CD4-positive, alpha-beta T cell (primary cell): Measurements from ENCODE around the gene DVL1. TPM values are rescaled to one million over a fixed set of nuclear protein-coding genes. Genes with fewer than 3 reads are reported as not detected.
A peak's percentile ranks its signal among the peaks of the same experiment; 100 is the strongest.

Experiments used
- ATAC-seq: fragments of 200-7000 bp; cut with Tn5 transposase; one replicate; pipeline ENCODE4 v1.10.0; 2022; ENCODE audit warnings: mild to moderate bottlenecking; ENCODE audit not compliant: poor library complexity
- CTCF ChIA-PET: fragments of 350-600 bp; sonication (Branson Sonifier 250); formaldehyde crosslinking; loops from one replicate; lab custom pipeline; 2021; ENCODE audit warnings: antibody characterized with exemption, inconsistent platforms; lab: Charles Lee
- POLR2A ChIA-PET: fragments of 350-600 bp; sonication (Branson Sonifier 250); formaldehyde crosslinking; loops from one replicate; lab custom pipeline; 2021; ENCODE audit warnings: antibody characterized with exemption, inconsistent platforms; lab: Charles Lee
- DNase-seq, 14 experiments: peaks; one replicate each; pipeline ENCODE4 v3.0.0-alpha.2; 2013 to 2020; ENCODE audit warnings: mixed read lengths in 2 of 14
- H3K27ac ChIP-seq, 2 donors: one replicate each; pipeline versions ENCODE4 v1.5.1 to v1.7.0; 2013; ENCODE audit warnings: low read length in 2 of 2, low read depth in 1 of 2, mild to moderate bottlenecking in 1 of 2
- H3K27me3 ChIP-seq, 2 experiments: 1 replicate in 1 of 2; 2 replicates in 1 of 2; pipeline versions ENCODE4 v1.6.1 to v1.7.0; 2013; ENCODE audit warnings: low read length in 2 of 2, control low read depth in 1 of 2, mild to moderate bottlenecking in 1 of 2, moderate library complexity in 1 of 2; ENCODE audit not compliant: insufficient read depth in 2 of 2, control insufficient read depth in 1 of 2
- H3K36me3 ChIP-seq: one replicate; pipeline ENCODE4 v1.6.1; 2013; ENCODE audit warnings: low read length, control low read depth; ENCODE audit not compliant: insufficient read depth
- H3K4me1 ChIP-seq: one replicate; pipeline ENCODE4 v1.6.1; 2013; ENCODE audit warnings: low read length, control low read depth; ENCODE audit not compliant: insufficient read depth
- H3K4me3 ChIP-seq: one replicate; pipeline ENCODE4 v1.5.1; 2013; ENCODE audit warnings: mild to moderate bottlenecking, low read length, moderate library complexity
- H3K9me3 ChIP-seq, 2 experiments: 1 replicate in 1 of 2; 2 replicates in 1 of 2; pipeline versions ENCODE4 v1.6.1 to v1.7.0; 2013; ENCODE audit warnings: low read length in 2 of 2, mild to moderate bottlenecking in 2 of 2, control low read depth in 1 of 2, moderate library complexity in 1 of 2; ENCODE audit not compliant: control insufficient read depth in 1 of 2, insufficient read depth in 1 of 2
- H3K27ac Mint-ChIP-seq: one replicate; pipeline ENCODE4 v1.8.0; 2020; ENCODE audit warnings: mixed read lengths
- H3K27me3 Mint-ChIP-seq: one replicate; pipeline ENCODE4 v1.8.0; 2021; ENCODE audit warnings: mixed read lengths
- H3K36me3 Mint-ChIP-seq: one replicate; pipeline ENCODE4 v1.8.0; 2021; ENCODE audit warnings: low read depth, mixed read lengths
- H3K4me1 Mint-ChIP-seq: one replicate; pipeline ENCODE4 v1.8.0; 2021; ENCODE audit warnings: low read depth, mixed read lengths
- H3K4me3 Mint-ChIP-seq: one replicate; pipeline ENCODE4 v1.8.0; 2020; ENCODE audit warnings: mild to moderate bottlenecking, mixed read lengths
- H3K9me3 Mint-ChIP-seq: one replicate; pipeline ENCODE4 v1.8.0; 2020; ENCODE audit warnings: mixed read lengths
- CTCF ChIP-seq: fragments of 200-600 bp; IDR thresholded peaks from one replicate; pipeline ENCODE4 v1.8.0; 2022; ENCODE audit warnings: antibody characterized with exemption, mild to moderate bottlenecking
- intact Hi-C, 2 experiments: fragments of 100-400 bp; cut with DNase I in 1 of 2; cut with micrococcal nuclease in 1 of 2; formaldehyde crosslinking; loops; one replicate each; pipeline versions ENCODE4 v1.15.1 to v1.9.0; 2023 to 2025; cut with DNase I, micrococcal nuclease
- total RNA-seq, 174 experiments: library from RNA in 2 of 174; stranded (reverse) in 2 of 174; gene quantifications; one replicate each; pipeline ENCODE4 v1.2.3 and lab custom pipeline; 2021 to 2026

Gene DVL1
- total RNA-seq, 2 experiments from 2014 or later: 44.9 to 45.5 TPM

DNA sequence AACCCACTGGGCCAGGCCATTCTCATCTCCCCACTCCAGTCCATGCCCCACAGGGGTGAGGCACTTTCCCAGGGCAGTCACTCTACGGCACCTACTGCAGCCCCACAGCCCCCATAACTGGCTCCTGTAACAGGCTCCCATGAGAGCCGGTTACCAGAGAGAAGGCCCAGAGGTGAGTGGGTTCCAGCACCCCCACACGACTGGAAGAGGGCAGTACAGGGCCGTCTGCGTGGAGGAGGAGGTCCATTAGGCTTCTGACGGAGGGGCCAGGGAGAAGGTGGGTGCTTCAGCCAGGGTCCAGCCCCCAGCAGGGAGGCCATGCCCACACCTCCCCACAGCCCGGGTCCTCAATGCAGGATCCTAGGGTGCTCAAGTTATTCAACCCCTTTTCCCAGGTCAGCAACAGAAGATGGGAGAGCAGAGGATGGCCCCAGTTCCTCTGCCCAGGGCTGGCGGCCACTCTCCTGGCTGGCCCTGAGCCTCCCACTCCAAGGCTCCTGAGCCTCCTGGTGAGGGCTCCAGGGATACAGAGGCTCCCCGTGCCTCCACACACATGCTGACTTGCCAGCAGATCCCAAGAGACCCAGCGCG lies 43.1 kb downstream of the DVL1 start:
- Histone ChIP-seq H3K27me3 (no peaks in the 10 kb centered on the region), H3K9me3 (no peaks in the 10 kb centered on the region), H3K36me3 (peaks cover 12% of the 10 kb centered on the region), H3K4me1 (peaks cover 46% of the 10 kb centered on the region), H3K27ac (peak overlapping the region; percentile 2 to 29), H3K4me3 (peak overlapping the region; percentile 70)
- CTCF ChIA-PET: interaction anchor here (1.2 to 1.4 kb wide), 2 partner anchors 184 kb away, joined by 4 read pairs; no protein-coding TSS in a partner anchor
- peak overlapping the region; percentile 87 for H3K27ac Mint-ChIP-seq
- no peak for ATAC-seq
- POLR2A ChIA-PET: interaction anchor here (0.6 to 1.8 kb wide), 2 partner anchors 69 to 209 kb away, joined by 4 to 5 read pairs; partner anchors contain the start of gene AURKAIP1
- H3K4me3 Mint-ChIP-seq: peak overlapping the region; percentile 92
- H3K27me3 Mint-ChIP-seq: no peaks in the 10 kb centered on the region
- H3K4me1 Mint-ChIP-seq: peaks cover 25% of the 10 kb centered on the region
- no peaks in the 10 kb centered on the region for H3K9me3 Mint-ChIP-seq
- intact Hi-C loops: loop anchor here (5.0 to 10.0 kb wide), 4 partner anchors 69 to 271 kb away; partner anchors contain the start of genes AURKAIP1 (in 1 of the 2) and C1orf159 (in 1 of the 2)
- no peak for TF ChIP-seq CTCF
- peaks cover 13% of the 10 kb centered on the region for H3K36me3 Mint-ChIP-seq
- peak in 1 of 14 experiments; percentile 51 for DNase-seq

GRCh38 chr1:1305300-1306069 lies 43.7 kb downstream of the DVL1 start:
- Histone ChIP-seq H3K36me3 (peaks cover 8% of the 10 kb centered on the region), H3K27me3 (no peaks in the 10 kb centered on the region), H3K4me3 (peak overlapping the region; percentile 42), H3K4me1 (peaks cover 46% of the 10 kb centered on the region), H3K27ac (peak overlapping the region; percentile 2 to 29), H3K9me3 (no peaks in the 10 kb centered on the region)
- no peak for TF ChIP-seq CTCF
- ATAC-seq: peak; percentile 34
- H3K4me1 Mint-ChIP-seq: peaks cover 21% of the 10 kb centered on the region
- H3K4me3 Mint-ChIP-seq: peak overlapping the region; percentile 92
- H3K9me3 Mint-ChIP-seq: no peaks in the 10 kb centered on the region
- POLR2A ChIA-PET: interaction anchor here (0.6 to 0.9 kb wide), 3 partner anchors 50 to 208 kb away, joined by 3 to 5 read pairs (median 4); partner anchors contain the start of gene AURKAIP1
- no peaks in the 10 kb centered on the region for H3K27me3 Mint-ChIP-seq
- intact Hi-C loops: loop anchor here (2.0 to 10.0 kb wide), 5 partner anchors 67 to 271 kb away; partner anchors contain the start of genes AURKAIP1 (in 1 of the 2) and C1orf159 (in 1 of the 2)
- peak; percentile 44 to 87 (median 72) for DNase-seq
- CTCF ChIA-PET: interaction anchor here (0.9 to 1.2 kb wide), 2 partner anchors 183 to 242 kb away, joined by 3 to 4 read pairs; no protein-coding TSS in a partner anchor
- peak overlapping the region; percentile 87 for H3K27ac Mint-ChIP-seq
- peaks cover 13% of the 10 kb centered on the region for H3K36me3 Mint-ChIP-seq
